Measurements from ENCODE around the gene EYS.
"Not testable (repeated sequence)": the region's sequence is repeated elsewhere in the genome, so short reads cannot be mapped to it uniquely, and the experiment has no call there.

The EYS gene

DNA sequence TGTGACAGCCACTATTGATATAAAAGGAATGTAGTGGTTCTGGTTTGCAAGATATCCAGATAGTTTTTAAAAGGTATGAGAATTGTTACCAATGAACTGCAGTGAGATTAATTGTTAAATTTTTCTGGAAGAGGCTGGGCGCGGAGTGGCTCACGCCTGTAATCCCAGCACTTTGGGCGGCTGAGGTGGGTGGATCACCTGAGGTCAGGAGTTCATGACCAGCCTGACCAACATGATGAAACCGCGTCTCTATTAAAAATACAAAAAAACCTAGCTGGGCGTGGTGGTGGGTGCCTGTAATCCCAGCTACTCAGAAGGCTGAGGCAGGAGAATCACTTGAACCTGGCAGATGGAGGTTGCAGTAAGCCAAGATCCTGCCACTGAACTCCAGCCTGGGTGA, 1906.6 kb downstream of the EYS start:
- FAIRE-seq: not testable (repeated sequence)

DNA sequence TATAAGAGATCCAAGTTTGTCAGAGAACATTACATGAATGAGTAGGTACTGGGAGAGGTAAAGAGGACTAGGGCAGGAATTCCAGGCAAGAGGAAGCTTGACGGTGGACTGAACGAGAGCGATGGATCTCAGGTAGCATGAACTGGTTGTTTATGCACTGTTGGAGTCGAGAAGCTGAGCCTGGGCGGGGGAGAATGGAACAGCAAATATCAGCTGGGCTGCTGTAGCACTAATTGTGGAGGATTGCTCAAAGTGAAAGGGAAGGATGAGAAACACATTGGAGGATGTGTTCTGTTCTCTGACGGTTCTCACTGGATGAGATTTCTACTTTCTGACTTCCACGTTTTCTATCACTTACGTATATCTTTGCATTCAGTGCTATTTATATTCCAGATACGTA, 1907.2 kb downstream of the EYS start:
- FAIRE-seq: no peak

DNA sequence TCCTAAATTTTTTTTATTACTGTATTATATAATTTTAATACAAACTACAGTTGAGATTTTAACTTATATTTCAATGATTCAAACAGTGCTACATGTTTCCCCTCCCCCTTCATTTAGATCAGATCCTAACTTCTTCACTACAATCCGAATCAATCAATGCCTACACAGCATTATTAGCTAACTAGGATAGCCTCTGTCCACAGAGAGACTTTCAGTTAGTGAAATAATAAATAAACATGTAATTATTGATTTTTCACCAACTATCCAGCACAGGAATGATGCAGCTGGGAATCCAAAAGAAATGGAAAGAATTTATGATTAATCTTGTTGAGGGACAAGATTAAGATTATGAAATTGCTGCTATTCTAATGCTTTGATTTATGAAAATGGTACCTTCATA, 1907.7 kb downstream of the EYS start:
- no peak for FAIRE-seq

DNA sequence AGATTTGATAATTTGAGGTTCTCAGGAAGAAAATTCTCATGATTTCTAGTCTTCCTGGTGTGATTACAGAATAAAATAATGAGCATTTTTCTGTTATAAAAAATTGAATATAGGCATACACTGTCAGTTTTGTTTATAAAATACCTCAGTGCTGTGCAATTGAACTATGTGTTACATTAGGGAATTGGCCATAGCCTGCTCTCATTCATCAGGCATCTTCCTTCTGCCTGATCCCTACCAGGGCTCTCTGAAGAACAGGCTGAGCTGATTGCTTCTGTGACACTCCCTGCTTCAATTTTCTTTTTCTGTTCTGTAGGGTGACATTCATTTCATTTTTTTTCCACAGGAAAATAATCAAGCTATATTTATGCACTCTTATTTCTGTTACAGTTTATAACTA, 1908.6 kb downstream of the EYS start:
- FAIRE-seq: no peak

DNA sequence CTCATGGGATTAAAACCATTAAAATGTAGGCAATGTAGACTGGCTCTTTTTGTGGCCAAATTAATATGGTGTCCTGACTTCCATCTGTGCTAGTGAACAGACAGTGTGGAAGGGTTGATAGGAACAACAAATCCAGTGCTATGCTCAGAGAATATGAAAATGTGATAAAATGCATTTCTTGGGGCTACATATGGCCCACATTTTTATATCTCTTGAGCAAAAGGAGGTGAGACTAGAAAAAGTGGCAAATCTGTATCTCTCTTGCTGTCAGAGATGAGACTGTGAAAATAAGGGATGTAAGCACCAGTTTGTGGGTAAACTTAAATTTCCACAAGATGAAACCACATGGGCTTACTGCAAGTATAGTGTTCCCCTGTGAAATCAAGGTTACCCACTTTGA, 1909.3 kb downstream of the EYS start:
- no peak for FAIRE-seq

DNA sequence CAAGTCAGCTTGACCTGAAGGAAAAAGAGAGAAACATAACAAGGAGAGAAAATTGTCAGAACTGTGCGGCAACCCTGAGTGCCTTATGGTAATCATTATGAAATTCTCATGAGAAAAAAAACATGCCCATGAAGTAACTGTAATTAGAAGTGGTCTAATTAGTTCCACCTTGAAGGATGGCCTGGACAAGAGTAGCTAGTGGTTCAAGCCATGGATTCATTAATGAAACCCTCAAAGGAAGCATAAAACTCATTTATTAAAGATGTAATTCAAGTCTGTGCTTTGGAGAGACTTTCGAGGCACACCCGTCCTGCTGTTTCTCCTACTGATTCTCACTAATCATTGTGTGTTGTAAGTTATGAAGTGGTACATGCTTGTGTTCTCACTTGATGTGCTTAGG, 1911.2 kb downstream of the EYS start:
- no peak for FAIRE-seq

DNA sequence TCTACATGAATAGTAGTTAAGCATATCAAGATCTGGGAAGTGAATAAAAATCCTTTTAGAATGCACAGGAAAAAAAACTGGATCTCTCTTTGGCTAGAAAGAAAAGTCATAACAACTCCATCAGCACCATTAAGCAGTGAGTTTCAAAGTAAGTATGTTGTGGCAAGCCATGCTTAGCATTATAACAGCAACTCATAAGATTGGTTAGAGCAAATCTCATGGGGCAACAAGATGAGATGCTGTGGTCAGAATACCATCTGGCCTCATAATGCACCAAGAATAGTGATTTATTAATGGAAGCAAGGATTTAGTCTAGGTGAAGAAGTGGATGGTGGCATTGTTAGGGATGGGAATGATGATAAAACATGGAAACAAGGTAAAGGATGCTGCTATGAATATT, 1912.0 kb downstream of the EYS start:
- no peak for FAIRE-seq

DNA sequence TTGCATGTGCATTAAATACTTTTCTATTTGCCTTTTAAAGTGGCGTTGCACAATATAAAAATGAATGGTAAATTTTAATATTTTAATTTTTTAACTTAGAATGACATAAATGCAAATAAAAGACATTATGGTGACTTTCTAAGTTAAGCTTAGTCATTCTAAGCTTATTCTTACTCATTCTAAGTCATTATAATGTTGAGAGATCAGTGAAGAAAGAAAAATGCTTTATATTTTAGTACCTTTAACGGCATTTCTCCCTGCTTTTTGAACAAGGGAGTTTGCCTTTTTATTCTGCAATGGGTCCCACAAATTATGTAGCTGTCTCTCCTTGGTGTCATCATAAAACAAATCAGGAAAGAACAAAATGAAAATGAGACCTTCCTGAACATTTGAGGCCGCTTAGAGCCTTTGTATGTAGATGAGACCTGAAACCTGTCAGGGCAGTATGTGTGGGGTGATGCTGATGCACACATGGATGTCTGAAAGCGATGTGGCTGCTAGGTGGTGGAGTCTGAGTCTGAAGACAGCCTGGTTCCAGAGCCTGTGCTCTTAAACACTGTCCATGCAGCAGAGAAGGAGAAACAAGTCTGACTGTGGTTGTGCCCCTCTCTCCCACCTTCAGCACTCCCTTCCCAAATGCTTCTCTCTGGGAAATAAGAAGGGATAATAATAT, 1913.4 kb downstream of the EYS start:
- FAIRE-seq: no peak

DNA sequence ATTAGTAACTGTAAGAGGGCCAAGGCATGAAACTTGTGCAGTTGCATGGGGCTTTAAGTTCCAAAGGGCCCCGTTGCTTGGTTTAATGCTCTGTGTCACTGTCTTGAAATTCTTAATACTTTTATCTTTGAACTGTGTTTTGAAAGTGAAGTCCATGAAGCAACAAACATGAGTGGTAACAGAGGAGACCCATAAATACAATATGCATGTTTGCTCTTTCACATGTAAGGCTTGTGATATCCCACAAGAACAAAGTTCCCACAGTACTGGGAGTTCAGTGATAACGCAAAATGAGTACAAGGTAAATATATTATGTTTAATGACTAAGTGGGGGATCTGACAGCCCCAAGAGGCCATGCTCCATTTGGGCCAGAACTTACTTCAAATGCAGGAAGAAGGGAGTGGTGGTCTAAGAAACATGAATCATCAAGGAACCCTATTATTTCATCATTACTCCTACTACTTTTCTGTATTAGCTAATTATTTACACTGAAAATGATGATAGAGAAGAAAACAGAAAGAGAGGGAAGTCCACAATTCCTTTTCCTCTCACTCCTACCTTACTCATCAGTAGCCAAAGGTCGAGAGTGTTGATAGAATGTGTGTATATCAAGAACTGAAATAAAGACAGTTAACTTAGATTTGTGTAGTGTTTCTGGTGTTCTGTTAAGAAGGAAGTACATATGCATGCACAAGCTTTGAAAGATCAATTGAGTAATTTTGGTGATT, 1914.1 kb downstream of the EYS start:
- FAIRE-seq: no peak

DNA sequence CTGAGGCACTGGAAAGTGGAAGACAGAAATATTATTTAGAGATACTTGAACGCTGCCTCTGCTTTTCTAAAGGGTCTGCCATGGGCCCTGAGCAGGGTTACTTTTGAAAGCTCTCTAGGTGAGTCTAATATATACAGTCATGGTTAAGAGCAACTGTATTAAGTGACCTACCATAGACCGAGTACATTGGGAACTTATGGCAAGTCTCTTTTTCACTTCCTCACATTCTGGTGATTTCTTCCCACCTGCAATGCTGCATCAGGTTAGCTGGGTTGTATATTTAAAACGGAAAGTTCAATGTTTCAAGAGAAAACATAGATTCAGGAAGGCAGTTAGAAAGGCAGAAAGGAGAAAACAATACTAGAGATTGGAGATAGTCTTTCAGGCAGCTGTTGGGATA, 1916.7 kb downstream of the EYS start:
- no peak for FAIRE-seq

DNA sequence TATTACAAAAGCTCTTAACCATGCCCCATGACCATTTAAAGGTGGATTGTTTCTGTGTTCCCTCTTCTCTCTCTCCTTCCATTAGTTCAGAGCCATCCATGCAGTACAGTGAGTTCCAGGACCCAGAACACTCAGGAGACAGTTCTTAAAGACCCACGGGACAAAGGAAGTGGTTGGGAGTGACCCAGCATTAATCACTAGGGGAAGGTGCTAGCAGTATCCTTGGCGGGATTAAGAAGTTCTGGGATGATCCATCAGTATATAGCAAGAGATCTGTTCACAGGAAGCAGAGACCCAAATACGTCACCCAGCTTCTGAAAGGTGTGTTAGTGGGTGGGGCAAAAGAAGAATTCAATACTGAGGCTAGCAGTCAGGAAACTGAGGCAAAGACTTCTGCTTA, 1917.3 kb downstream of the EYS start:
- FAIRE-seq: no peak

DNA sequence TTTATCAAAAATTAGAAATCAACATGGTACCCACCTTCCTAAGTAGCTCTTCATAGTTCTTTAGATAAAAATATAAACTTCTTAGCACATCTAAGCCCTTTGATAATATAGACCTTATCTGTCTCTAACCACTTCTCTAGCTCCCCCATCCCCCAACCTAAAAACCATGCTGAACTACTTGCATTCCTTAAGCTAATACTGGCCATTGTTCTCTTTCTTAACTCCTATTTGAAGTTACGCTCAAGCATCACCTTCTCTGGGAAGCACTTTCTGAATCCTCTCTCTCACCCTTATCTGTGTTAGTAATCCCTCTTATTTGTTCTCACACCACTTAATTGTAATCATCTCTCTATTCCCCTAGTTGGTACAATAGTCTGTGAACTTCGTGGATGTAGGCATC, 1918.5 kb downstream of the EYS start:
- no peak for FAIRE-seq

DNA sequence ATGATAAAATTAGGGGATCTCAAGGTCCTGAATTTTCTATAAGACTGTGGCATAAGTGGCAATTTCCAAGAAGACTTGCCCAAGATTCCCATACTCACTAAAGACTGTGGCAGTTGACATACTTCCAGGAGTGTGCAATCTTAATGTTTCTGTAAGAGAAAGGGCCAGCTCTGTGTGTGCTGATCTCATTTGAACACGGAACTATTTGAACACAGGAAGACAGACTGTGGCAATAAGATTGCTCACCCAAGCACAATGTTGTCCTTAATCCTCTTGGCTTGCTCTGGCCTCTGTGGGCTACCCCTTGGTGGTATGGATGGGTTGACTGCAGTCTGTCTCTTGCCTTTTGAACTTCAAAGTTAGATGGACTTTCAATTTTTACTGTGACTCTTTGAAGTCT, 1920.0 kb downstream of the EYS start:
- no peak for FAIRE-seq

DNA sequence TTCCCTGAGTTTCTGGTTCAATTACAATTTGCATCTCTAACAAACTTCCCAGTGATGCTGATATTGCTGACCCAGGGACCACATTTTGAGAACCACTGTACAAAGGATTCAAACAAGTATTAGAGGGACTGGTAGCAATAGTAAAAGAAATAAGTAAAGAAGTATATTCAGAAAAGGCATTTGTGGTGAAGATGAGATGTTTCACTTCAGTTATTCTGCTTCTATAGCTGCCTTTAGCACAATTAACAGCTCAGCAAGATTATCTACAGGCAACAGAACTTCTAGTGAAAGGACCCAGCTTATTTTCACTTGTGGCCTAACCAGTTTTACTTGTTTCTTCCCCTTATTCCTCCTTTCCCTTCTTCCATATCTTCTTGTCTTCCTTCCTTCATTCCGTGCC, 1922.0 kb downstream of the EYS start:
- FAIRE-seq: no peak

DNA sequence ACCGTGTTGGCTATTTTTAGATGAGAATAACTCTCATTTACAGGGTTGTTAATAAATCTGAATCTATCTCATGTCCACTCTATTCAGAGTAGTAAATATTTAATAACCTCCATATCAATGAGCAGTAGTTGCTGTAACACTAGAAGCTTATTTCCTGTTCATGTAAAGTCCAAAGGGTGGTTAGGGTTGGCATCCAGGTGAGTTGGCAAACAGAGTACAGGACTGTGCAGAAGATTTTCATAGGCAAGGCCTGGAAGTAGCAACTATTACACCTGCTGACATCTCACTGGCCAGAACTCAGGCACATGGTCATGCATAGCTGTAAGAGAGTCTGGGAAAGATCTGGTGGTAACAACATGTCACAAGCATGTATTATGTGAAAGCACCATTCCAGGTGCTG, 1923.9 kb downstream of the EYS start:
- no peak for FAIRE-seq

DNA sequence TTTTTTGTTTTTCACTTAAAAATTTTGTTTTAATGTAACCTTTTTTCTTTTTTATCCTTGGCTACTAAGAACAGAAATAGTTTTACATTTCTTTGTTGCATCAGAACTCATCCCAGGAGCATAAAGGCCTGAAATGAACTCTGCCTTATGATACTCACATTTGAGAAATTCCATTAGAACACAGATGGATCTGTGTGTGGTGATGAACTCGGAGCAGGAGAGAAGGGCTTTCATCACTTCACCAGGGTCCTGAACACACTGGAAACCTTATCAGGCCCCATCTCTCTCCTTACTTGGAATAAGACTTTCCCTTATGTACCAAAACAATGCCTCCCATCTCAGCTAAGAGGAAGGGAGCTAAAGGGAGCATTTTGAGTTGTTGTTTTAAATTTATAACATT, 1932.1 kb downstream of the EYS start:
- FAIRE-seq: no peak

DNA sequence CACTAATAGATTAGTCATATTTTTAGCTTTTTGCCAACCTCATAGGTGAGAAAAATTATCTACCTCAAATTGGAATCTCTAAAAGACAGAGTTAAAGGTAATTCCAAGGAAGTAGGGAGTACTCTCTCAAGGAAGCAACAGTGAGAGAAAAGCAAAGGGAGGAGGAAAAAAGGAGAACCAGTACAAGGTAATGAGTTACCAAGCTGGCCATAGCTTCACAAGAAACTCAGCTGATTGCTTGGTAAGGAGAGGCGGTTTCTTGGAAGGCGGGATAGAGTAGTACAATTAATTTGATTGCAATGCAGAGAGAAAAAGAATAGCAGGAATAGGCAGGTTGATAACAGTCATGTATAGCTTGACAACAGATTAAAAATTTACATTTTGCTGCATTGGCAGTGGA, 1933.8 kb downstream of the EYS start:
- FAIRE-seq: no peak

DNA sequence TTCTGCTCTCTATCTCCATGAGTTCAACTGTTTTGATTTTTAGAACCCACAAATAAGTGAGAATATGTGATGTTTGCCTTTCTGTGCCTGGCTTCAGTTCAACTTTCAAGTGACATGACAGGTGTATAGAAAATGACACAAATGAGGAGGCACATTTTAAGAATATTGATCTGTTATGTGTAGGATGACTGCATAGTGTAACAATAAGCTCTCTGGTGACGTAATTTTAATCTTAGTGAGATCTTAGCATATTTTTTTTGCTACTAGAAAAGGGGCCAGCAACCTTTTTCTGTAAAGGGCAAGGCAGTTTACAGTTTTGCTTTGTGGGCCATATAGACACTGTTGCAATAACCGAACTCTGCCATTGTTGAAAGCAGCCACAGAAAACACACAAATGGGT, 1941.2 kb downstream of the EYS start:
- no peak for FAIRE-seq

DNA sequence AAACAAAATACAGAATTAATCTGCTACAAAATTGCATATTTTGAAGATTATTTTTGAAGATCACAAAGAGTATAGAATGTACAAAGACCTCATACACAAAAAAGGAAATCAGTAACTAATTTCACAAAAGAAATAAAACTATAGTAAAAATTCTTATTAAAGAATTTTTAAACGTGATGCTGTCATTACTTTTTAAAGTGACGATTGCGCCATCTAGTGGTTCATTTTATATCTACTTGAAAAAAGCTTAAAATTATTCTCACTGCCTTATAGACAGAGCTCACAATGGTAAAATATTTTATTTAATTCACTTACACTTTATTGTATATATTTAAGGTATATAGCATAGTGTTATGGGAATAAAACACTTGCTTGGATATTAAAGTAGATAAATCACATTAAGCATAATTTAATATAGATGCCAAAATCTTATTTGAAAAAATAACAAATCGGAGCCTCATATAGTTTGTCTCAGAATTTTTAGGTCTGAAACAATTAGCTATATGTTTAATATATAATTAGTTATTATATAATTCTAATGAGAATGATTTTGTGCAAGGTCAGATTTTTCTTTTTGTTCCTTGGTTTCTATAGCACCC, 1942.6 kb downstream of the EYS start:
- peak; percentile 98 for FAIRE-seq

DNA sequence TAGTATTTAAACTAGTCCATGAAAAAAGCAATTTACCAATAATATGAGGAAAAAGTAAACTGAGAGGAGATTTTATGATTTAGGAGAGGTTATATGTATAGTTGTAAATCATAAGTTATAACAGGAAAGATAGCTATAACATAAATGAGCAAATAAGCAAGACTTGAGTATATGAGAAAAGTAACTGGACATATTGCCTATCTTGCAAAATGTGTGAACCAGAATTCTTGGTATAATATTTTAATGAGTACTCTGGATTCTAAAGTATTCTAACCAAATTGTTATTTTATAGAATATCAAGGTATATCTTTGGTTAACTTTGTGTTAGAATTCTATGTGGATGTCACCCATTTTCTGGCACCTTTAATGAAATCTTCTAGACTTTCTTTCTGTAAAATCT, 1946.8 kb downstream of the EYS start:
- no peak for FAIRE-seq

DNA sequence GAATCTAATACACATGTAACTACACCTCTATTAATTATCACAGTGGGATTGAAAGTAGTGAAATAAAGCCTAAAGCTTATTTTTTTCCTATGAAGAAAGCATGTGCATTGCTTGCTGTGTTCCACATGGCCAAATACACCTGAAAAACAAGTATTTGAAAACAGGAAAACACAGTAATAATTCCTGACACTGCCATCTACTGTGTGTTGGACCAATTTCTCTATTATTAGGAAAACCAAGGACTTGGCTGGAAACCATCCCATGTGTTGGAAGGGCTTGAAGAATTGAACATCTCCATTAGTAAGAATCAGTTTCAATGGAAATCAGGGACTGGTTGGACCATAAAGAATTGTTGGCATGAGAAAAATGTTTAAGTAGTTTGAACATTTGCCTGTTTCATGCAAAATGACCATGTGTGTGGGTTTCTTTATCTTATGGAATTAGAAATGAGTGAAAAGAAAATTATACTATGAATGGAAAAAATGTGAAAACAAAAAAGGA, 1947.4 kb downstream of the EYS start:
- no peak for FAIRE-seq

DNA sequence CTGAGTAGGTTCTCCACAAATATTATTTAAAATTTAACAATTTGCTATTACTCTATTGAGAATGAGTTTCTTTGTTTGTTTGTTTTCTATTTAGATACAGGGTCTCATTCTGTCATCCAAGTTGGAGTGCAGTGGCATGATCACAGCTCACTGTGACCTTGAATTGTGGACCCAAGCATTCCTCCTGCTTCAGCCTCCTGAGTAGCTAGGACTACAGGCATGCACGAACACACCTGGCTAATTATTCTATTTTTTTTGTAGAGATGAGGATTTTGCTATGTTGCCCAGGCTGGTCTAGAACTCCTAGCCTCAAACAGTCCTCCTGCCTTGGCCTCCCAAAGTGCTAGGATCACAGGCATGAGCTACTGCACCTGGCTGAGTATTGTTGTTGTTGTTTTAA, 1949.2 kb downstream of the EYS start:
- no peak for FAIRE-seq

DNA sequence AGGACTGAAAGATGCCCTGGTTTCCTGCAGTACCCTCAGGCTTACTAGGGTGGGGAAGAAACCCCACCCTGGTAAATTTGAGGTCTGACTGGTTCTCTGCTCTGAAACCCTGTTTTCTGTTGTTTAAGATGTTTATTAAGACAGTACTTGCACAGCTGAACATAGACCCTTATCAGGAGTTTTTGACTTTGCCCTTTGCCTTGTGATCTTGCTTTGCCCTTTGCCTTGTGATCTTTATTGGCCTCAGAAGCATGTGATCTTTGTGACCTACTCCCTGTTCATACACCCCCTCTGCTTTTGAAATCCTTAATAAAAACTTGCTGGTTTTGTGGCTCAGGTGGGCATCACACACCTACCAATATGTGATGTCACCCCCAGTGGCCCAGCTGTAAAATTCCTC, 1949.8 kb downstream of the EYS start:
- FAIRE-seq: not testable (repeated sequence)

DNA sequence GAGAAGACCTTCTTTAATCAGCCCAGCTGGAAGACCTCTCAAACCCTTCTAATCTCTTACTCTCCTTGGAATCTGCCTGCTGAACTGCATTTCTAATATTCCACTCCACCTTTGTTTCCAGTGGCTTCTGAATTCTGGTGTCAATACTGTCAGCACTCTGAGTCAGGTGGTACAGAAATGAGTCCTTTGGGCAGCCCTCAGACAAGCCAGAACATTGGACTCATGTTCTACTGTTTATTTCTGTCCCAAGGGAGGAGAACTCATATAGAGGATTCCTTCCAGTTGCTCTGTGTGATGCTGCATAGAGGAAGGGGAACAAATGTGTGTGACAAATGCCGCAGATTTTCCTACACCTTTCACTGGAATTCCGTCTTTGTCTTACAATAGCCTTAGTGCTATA, 1956.6 kb downstream of the EYS start:
- no peak for FAIRE-seq
